Muscle layer of duodenum (tissue), 2 donors: ENCODE results near the gene C11orf68.
"Not testable (repeated sequence)": the region's sequence is repeated elsewhere in the genome, so short reads cannot be mapped to it uniquely, and the experiment has no call there.

ENCODE experiments used
- H3K27ac ChIP-seq: one replicate; pipeline ENCODE4 v1.7.0; 2013; ENCODE audit warnings: mild to moderate bottlenecking, low read length
- H3K27me3 ChIP-seq: one replicate; pipeline ENCODE4 v1.7.0; 2013; ENCODE audit warnings: low read depth, mild to moderate bottlenecking, control low read depth, low read length
- H3K36me3 ChIP-seq, 2 donors: one replicate each; pipeline ENCODE4 v1.7.0; 2013; ENCODE audit warnings: low read length in 2 of 2, control low read depth in 1 of 2, mild to moderate bottlenecking in 1 of 2; ENCODE audit not compliant: insufficient read depth in 2 of 2, control insufficient read depth in 1 of 2
- H3K4me1 ChIP-seq, 2 donors: one replicate each; pipeline ENCODE4 v1.7.0; 2013; ENCODE audit warnings: low read length in 2 of 2, mild to moderate bottlenecking in 2 of 2, control low read depth in 1 of 2, moderate library complexity in 1 of 2; ENCODE audit not compliant: insufficient read depth in 2 of 2, control insufficient read depth in 1 of 2
- H3K4me3 ChIP-seq, 2 donors: one replicate each; pipeline ENCODE4 v1.7.0; 2013; ENCODE audit warnings: low read length in 2 of 2, low read depth in 1 of 2, mild to moderate bottlenecking in 1 of 2
- H3K9me3 ChIP-seq, 2 donors: one replicate each; pipeline ENCODE4 v1.7.0; 2013; ENCODE audit warnings: low read length in 2 of 2, control low read depth in 1 of 2, mild to moderate bottlenecking in 1 of 2; ENCODE audit not compliant: control insufficient read depth in 1 of 2
- donor health status: healthy.

Gene C11orf68

DNA sequence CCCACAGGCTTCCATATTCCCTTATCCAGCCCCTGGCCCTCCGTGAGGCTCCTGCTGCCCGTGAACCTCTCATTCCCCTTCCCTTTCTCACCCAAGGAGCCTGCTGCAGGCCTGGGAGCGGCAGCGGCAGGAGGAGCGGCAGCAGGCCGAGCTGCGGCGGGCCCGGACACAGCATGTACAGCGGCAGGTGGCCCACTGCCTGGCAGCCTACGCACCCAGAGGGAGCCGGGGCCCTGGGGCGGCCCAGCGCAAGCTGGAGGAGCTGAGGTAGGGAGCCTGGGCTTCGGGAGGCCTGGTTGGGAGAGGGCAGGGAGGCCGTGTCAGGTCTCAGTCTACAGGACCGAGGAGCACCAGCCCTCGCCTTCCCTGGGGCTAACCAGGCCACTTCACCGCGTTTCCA, 34.6 kb upstream of the C11orf68 start:
- Histone ChIP-seq H3K27ac (no peak overlapping the region), H3K27me3 (no peaks in the 10 kb centered on the region), H3K4me3 (no peak overlapping the region), H3K4me1 (no peaks in the 10 kb centered on the region), H3K9me3 (no peaks in the 10 kb centered on the region), H3K36me3 (no peaks in the 10 kb centered on the region)

DNA sequence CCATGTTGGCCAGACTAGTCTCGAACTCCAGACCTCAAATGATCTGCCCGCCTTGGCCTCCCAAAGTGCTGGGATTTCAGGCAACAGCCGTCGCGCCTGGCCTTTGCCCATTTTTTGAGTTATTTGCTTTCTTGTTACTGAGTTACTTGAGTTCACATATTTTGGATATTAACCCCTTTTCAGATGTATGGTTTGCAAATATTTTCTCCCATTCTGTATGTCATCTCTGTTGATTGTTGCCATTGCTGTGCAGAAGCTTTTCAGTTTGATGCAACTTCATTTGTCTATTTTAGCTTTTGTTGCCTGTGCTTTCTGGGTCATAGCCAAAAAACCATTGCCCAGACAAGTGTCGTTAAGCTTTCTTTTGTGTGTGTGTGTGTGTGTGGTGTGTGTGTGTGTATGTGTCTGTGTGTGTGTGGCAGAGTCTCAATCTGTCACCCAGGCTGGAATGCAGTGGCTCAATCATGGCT, 33.2 kb upstream of the C11orf68 start:
- Histone ChIP-seq H3K36me3 (no peaks in the 10 kb centered on the region), H3K9me3 (no peaks in the 10 kb centered on the region), H3K4me3 (no peak overlapping the region), H3K27ac (no peak overlapping the region), H3K27me3 (no peaks in the 10 kb centered on the region), H3K4me1 (no peaks in the 10 kb centered on the region)

DNA sequence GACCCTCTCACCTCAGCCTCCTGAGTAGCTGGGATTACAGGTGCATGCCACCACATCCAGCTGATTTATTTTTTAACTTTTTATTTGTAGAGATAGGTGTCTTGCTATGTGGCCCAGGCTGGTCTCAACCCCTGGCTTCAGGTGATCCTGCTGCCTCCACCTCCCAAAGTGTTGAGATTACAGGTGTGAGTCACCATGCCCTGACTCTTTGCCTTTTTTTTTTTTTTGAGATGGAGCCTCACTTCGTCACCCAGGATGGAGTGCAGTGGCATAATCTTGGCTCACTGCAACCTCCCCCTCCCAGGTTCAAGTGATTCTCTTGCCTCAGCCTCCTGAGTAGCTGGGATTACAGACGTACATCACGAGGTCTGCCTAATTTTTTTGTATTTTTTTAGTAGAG, 32.8 kb upstream of the C11orf68 start:
- not testable (repeated sequence) for H3K27me3 ChIP-seq, H3K4me1 ChIP-seq, H3K36me3 ChIP-seq, H3K27ac ChIP-seq, H3K4me3 ChIP-seq, H3K9me3 ChIP-seq

DNA sequence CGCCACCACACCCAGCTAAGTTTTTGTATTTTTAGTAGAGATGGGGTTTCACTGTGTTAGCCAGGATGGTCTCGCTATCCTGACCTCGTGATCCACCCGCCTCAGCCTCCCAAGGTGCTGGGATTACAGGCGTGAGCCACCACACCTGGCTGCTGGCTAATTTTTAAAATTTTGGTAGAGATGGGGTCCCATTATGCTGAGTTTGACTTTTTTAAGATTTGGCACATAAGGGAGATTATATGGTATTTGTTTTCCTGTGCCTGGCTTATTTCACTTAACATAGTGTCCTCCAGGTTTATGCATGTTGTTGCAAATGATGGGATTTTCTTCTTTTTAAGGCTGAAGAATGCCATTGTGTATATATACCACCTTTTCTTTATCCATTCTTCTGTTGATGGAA, 31.8 kb upstream of the C11orf68 start:
- H3K27me3 ChIP-seq, H3K4me3 ChIP-seq: not testable (repeated sequence)

DNA sequence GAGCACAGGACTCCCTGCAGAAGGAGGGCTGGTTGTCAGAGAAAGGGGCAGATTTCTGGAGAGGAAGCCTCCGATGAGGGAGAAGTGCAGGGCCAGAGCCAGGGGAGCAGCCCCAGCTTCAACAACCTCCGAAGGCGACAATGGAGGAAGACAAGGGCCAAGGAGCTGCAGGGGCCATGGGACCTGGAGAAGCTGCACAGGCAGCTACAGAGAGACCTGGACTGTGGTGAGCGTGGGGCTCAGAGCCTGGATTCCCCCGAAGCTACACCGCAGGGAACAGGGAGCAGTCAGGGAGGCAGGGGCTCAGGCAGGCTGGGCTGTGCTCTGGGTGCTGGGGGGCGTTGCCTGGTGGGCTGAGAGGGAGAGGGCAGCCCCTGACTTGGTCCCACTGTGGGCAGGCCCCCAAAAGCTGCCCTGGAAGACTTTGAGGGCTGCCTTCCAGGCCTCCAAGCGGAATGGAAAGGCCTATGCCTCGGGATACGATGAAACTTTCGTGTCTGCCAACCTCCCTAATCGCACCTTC, 28.8 kb upstream of the C11orf68 start:
- no peak overlapping the region for H3K4me3 ChIP-seq
- no peaks in the 10 kb centered on the region for H3K36me3 ChIP-seq
- no peaks in the 10 kb centered on the region for H3K27me3 ChIP-seq
- no peaks in the 10 kb centered on the region for H3K9me3 ChIP-seq
- no peak overlapping the region for H3K27ac ChIP-seq
- H3K4me1 ChIP-seq = no peaks in the 10 kb centered on the region

More for the DNA sequence above, 31.8 kb upstream of the C11orf68 start:
- not testable (repeated sequence) for H3K27ac ChIP-seq, H3K9me3 ChIP-seq, H3K4me1 ChIP-seq, H3K36me3 ChIP-seq

DNA sequence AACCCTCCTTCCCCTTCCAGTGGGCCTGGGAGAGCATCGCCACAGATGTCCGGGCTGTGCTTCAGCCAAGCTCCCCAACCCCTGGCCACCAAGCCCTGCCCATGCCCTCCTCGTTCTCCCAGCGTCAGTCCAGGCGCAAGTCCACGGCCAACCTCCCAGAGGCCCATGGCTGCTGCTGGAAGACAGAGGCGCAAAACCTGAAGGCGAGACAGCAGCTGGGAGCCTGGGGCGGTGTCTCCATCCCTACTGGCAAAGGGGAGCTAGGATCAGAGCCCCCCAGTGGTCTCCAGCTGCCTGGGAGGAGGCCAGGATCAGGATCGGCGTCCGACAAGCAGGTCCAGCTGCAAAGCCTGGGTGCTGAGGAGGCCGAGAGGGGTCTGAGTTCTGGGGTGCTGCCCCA, 28.3 kb upstream of the C11orf68 start:
- no peak overlapping the region for H3K4me3 ChIP-seq
- no peaks in the 10 kb centered on the region for H3K36me3 ChIP-seq
- no peaks in the 10 kb centered on the region for H3K27me3 ChIP-seq
- no peak overlapping the region for H3K27ac ChIP-seq
- H3K4me1 ChIP-seq = no peaks in the 10 kb centered on the region
- no peaks in the 10 kb centered on the region for H3K9me3 ChIP-seq

DNA sequence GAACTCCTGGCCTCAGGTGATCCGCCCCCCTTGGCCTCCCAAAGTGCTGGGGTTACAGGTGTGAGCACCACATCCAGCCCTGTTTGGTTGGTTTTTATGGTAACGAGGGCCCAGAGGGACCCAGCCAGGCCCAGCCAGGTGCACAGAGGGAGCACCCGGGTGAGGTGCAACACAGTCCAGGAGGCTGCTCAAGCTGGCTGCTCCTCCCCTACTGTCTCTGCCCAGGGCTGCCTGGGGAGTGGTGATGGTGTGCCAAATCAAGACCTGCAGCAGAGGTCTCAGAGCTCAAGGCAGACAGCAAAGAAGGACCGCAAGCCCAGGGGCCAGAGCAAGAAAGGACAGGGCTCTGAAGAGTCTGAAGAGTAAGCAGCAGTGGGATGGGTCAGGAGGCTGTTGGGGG, 27.8 kb upstream of the C11orf68 start:
- Histone ChIP-seq H3K9me3 (no peaks in the 10 kb centered on the region), H3K4me1 (peaks cover 0 to 3% of the 10 kb centered on the region in 2 donors), H3K27me3 (no peaks in the 10 kb centered on the region), H3K36me3 (no peaks in the 10 kb centered on the region), H3K27ac (no peak overlapping the region), H3K4me3 (no peak overlapping the region)

DNA sequence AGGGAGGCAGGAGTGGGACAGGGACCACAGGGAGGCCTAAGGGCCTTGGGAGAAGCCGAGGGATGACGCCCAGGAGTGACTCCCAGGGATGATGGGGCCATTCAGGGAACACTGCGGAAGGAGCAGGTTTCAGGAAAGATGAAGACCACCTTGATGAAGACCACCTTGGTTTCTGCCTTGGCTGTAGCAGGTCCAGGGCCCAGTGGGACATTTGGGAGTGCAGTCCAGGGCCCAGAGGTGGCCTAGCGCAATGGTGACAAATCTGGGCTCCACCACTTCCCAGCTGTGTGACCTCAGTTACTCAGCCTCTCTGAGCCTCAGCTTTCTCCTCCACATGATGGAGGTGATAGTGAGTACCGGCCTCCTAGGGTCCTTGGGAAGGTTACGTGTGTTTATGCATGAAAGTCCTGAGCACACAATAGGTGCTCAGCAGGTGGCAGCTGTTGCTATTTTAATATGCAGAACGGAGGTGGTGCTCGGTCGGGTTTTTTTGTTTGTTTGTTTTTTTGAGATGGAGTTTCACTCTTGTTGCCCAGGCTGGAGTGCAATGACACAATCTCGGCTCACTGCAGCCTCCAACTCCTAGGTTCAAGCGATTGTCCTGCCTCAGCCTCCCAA, 27.2 kb upstream of the C11orf68 start:
- H3K4me3 ChIP-seq = no peak overlapping the region
- H3K4me1 ChIP-seq = peaks cover 0 to 6% of the 10 kb centered on the region in 2 donors
- no peaks in the 10 kb centered on the region for H3K9me3 ChIP-seq
- no peak overlapping the region for H3K27ac ChIP-seq
- no peaks in the 10 kb centered on the region for H3K36me3 ChIP-seq
- H3K27me3 ChIP-seq = no peaks in the 10 kb centered on the region

DNA sequence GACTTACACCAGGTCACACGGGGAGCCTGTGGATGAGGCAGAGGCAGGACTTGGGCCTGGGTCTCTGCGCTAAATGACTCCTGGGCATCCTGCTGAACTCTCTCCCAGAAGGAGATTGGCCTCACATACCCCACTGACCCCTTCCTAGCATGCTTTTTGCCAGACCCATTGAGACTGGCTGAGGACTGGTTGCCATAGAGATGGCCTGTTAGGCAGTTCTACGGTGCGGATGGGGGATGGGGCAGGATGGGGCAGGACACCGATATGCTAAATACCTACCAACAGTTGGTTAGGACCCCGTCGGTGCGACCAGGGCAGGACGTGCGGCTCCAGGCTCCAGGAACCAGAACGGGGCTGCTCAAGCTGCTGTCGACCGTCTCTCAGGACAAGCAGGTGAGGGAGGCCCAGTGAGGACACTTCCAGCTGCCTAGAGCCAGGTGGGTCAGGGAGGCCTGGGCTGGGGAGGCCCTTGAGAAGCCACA, 26.6 kb upstream of the C11orf68 start, which contains the start of gene TSGA10IP:
Gene TSGA10IP (plus strand): TSS at position 51 of the 482 bp plus-strand sequence. CDS start 196 bp downstream, at position 247.
- no peak within 1 kb of the TSS for H3K27ac ChIP-seq
- peaks cover 0 to 6% of the 10 kb centered on the region in 2 donors for H3K4me1 ChIP-seq
- H3K27me3 ChIP-seq = no peaks in the 10 kb centered on the region
- H3K9me3 ChIP-seq = no peaks in the 10 kb centered on the region
- H3K4me3 ChIP-seq = no peak within 1 kb of the TSS
- H3K36me3 ChIP-seq = no peaks in the 10 kb centered on the region

DNA sequence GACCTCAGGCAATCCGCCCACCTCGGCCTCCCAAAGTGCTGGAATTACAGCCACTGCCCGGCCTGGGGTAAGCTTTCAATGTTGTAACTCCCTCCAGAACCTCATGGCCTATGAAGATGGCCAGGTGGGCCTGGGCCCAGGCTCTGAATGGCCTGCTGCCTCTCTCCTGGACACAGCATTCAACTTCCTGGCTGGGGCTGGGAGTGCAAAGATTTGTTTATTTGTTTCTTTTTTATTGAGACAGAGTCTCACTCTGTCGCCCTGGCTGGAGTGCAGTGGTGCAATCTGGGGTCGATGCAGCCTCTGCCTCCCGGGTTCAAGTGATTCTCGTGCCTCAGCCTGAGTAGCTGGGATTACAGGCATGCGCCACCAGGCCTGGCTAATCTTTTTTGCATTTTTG, 25.9 kb upstream of the C11orf68 start:
- H3K4me1 ChIP-seq = peaks cover 0 to 6% of the 10 kb centered on the region in 2 donors
- no peaks in the 10 kb centered on the region for H3K36me3 ChIP-seq
- H3K4me3 ChIP-seq = no peak overlapping the region
- no peaks in the 10 kb centered on the region for H3K27me3 ChIP-seq
- H3K9me3 ChIP-seq = no peaks in the 10 kb centered on the region
- H3K27ac ChIP-seq = no peak overlapping the region

DNA sequence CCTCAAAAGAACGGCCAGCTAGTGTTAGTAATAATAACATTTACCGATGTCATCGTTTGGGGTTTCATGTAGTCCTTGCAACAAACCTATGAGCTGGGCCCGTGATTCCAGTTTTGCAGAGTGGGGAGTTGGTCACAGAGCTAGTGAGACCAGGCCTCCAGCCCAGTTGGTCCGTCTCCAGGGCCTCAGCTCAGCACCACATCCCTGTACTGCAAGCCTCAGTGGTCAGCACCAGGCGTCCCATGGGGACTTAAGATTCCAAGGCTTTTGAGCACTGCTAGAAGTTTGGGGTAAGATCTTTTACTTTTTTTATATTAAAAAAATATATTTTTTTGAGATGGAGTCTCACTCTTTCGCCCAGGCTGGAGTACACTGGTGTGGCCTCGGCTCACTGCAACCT, 25.3 kb upstream of the C11orf68 start:
- no peaks in the 10 kb centered on the region for H3K27me3 ChIP-seq
- no peak overlapping the region for H3K27ac ChIP-seq
- peaks cover 0 to 6% of the 10 kb centered on the region in 2 donors for H3K4me1 ChIP-seq
- H3K9me3 ChIP-seq = no peaks in the 10 kb centered on the region
- H3K4me3 ChIP-seq = no peak overlapping the region
- no peaks in the 10 kb centered on the region for H3K36me3 ChIP-seq

DNA sequence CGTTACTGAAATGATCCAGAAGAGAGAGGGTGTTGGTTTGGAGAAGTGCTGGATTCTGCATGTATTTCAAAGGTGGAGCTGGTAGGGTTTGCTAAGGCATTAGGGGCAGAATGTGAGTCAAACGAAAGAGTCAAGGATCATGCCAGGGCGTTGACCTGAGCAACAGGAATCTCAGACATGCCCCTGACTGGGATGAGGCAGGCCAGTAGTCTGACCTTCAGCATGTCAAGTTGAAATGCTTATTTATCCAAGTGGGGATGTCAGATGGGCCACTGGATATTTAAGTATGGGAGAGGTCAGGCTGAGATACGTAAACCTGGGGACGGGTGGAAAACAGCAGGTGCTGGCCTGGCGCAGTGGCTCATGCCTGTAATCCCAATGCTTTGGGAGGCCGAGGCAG, 23.7 kb upstream of the C11orf68 start:
- Histone ChIP-seq H3K36me3 (no peaks in the 10 kb centered on the region), H3K9me3 (no peaks in the 10 kb centered on the region), H3K4me3 (no peak overlapping the region), H3K27ac (no peak overlapping the region), H3K4me1 (peaks cover 0 to 6% of the 10 kb centered on the region in 2 donors), H3K27me3 (no peaks in the 10 kb centered on the region)
